ENCODE data around the gene PAX8. TPM values are rescaled to one million over a fixed set of nuclear protein-coding genes. Genes with fewer than 3 reads are reported as not detected.

The PAX8 gene
- polyA plus RNA-seq, 1 of the 3 experiments (the other 2 are of a cell fraction): 0.23 TPM

- TF ChIP-seq, protein P1, sequence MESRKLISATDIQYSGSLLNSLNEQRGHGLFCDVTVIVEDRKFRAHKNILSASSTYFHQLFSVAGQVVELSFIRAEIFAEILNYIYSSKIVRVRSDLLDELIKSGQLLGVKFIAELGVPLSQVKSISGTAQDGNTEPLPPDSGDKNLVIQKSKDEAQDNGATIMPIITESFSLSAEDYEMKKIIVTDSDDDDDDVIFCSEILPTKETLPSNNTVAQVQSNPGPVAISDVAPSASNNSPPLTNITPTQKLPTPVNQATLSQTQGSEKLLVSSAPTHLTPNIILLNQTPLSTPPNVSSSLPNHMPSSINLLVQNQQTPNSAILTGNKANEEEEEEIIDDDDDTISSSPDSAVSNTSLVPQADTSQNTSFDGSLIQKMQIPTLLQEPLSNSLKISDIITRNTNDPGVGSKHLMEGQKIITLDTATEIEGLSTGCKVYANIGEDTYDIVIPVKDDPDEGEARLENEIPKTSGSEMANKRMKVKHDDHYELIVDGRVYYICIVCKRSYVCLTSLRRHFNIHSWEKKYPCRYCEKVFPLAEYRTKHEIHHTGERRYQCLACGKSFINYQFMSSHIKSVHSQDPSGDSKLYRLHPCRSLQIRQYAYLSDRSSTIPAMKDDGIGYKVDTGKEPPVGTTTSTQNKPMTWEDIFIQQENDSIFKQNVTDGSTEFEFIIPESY (IDR thresholded peaks at IDR 0.05; ENCODE audit: borderline replicate concordance, low read depth): no peak
- TF ChIP-seq GATA2 (CRISPR knock-in tag; IDR thresholded peaks at IDR 0.05): no peak
- no peak for TF ChIP-seq MXI1 (IDR thresholded peaks at IDR 0.05; ENCODE audit: low read depth, low read length)
- TF ChIP-seq, protein P2, sequence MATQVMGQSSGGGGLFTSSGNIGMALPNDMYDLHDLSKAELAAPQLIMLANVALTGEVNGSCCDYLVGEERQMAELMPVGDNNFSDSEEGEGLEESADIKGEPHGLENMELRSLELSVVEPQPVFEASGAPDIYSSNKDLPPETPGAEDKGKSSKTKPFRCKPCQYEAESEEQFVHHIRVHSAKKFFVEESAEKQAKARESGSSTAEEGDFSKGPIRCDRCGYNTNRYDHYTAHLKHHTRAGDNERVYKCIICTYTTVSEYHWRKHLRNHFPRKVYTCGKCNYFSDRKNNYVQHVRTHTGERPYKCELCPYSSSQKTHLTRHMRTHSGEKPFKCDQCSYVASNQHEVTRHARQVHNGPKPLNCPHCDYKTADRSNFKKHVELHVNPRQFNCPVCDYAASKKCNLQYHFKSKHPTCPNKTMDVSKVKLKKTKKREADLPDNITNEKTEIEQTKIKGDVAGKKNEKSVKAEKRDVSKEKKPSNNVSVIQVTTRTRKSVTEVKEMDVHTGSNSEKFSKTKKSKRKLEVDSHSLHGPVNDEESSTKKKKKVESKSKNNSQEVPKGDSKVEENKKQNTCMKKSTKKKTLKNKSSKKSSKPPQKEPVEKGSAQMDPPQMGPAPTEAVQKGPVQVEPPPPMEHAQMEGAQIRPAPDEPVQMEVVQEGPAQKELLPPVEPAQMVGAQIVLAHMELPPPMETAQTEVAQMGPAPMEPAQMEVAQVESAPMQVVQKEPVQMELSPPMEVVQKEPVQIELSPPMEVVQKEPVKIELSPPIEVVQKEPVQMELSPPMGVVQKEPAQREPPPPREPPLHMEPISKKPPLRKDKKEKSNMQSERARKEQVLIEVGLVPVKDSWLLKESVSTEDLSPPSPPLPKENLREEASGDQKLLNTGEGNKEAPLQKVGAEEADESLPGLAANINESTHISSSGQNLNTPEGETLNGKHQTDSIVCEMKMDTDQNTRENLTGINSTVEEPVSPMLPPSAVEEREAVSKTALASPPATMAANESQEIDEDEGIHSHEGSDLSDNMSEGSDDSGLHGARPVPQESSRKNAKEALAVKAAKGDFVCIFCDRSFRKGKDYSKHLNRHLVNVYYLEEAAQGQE (IDR thresholded peaks at IDR 0.05; ENCODE audit: low read depth, low read length): no peak
- TF ChIP-seq, protein P3, sequence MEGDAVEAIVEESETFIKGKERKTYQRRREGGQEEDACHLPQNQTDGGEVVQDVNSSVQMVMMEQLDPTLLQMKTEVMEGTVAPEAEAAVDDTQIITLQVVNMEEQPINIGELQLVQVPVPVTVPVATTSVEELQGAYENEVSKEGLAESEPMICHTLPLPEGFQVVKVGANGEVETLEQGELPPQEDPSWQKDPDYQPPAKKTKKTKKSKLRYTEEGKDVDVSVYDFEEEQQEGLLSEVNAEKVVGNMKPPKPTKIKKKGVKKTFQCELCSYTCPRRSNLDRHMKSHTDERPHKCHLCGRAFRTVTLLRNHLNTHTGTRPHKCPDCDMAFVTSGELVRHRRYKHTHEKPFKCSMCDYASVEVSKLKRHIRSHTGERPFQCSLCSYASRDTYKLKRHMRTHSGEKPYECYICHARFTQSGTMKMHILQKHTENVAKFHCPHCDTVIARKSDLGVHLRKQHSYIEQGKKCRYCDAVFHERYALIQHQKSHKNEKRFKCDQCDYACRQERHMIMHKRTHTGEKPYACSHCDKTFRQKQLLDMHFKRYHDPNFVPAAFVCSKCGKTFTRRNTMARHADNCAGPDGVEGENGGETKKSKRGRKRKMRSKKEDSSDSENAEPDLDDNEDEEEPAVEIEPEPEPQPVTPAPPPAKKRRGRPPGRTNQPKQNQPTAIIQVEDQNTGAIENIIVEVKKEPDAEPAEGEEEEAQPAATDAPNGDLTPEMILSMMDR (IDR thresholded peaks at IDR 0.05): no peak
- TF ChIP-seq FOSL2 (IDR thresholded peaks at IDR 0.05; ENCODE audit: borderline replicate concordance, low read depth): no peak
- TF ChIP-seq YY1 (IDR thresholded peaks at IDR 0.05; ENCODE audit: low read depth): no peak
- TF ChIP-seq GABPA (IDR thresholded peaks at IDR 0.05; ENCODE audit: low read depth): no peak
- no peak for TF ChIP-seq TEAD4 (IDR thresholded peaks at IDR 0.05; ENCODE audit: borderline replicate concordance, insufficient read depth)
- TF ChIP-seq POLR2AphosphoS5 (IDR thresholded peaks at IDR 0.05; ENCODE audit: low read depth, low read length): no peak
These were observed 32.1 kb downstream of the PAX8 start (continued) for GRCh38 chr2:113246606-113247005.

GRCh38 chr2:113245276-113245711 lies 33.4 kb downstream of the PAX8 start:
- no peak overlapping the region for H3K4me2 ChIP-seq
- H3K9ac ChIP-seq: no peak overlapping the region
- ChIA-PET POLR2A (no interaction called here), CTCF (interaction anchor here (1.3 to 5.6 kb wide), 7 partner anchors 13 to 145 kb away, joined by 3 to 46 read pairs (median 5); no protein-coding TSS in a partner anchor)
- H3K27me3 ChIP-seq (ENCODE audit: insufficient read depth): no peaks in the 10 kb centered on the region
- no peaks in the 10 kb centered on the region for H3K79me2 ChIP-seq (ENCODE audit: insufficient read depth)
- peaks cover 11 to 14% of the 10 kb centered on the region in 2 experiments for H3K4me1 ChIP-seq (ENCODE audit: control insufficient read depth in 1 of 2, insufficient read depth in 2 of 2, low read depth in 1 of 2, low read length in 1 of 2)
- H3K27ac ChIP-seq (ENCODE audit: low read depth in 2 of 2, low read length in 1 of 2): no peak overlapping the region
- no peaks in the 10 kb centered on the region for H3K9me3 ChIP-seq
- no peak for DNase-seq
- no peak overlapping the region for H2AFZ ChIP-seq (ENCODE audit: low read depth)
- H3F3A ChIP-seq (replicated peaks; ENCODE audit: insufficient read depth): peaks cover 4% of the 10 kb centered on the region
- no peaks in the 10 kb centered on the region for H3K9me2 ChIP-seq
- no peaks in the 10 kb centered on the region for H3K36me3 ChIP-seq (replicated peaks in 1 of 2; ENCODE audit: control insufficient read depth in 1 of 2, insufficient read depth in 2 of 2, low read length in 1 of 2)
- no peak overlapping the region for H3K4me3 ChIP-seq (ENCODE audit: low read depth in 2 of 2, low read length in 1 of 2)
- 92% methylated on average over 3 of the region's 3 CpGs for WGBS (ENCODE audit: low lambda C conversion rate)
- H4K20me1 ChIP-seq (ENCODE audit: insufficient read depth): no peaks in the 10 kb centered on the region
- no peak for TF ChIP-seq RCOR1 (IDR thresholded peaks at IDR 0.05; ENCODE audit: low read length)
- no peak for TF ChIP-seq FOXM1 (IDR thresholded peaks at IDR 0.05; ENCODE audit: low read depth)
- TF ChIP-seq SMC3 (IDR thresholded peaks at IDR 0.05; ENCODE audit: low read depth, low read length): no peak
- TF ChIP-seq MEF2A (IDR thresholded peaks at IDR 0.05; ENCODE audit: borderline replicate concordance, low read depth): no peak
- TF ChIP-seq TAF1 (IDR thresholded peaks at IDR 0.05; ENCODE audit: borderline replicate concordance, low read depth, low read length): no peak
- TF ChIP-seq, protein P4, sequence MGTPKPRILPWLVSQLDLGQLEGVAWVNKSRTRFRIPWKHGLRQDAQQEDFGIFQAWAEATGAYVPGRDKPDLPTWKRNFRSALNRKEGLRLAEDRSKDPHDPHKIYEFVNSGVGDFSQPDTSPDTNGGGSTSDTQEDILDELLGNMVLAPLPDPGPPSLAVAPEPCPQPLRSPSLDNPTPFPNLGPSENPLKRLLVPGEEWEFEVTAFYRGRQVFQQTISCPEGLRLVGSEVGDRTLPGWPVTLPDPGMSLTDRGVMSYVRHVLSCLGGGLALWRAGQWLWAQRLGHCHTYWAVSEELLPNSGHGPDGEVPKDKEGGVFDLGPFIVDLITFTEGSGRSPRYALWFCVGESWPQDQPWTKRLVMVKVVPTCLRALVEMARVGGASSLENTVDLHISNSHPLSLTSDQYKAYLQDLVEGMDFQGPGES (IDR thresholded peaks at IDR 0.05; ENCODE audit: low read depth, low read length): no peak
- TF ChIP-seq, protein P3 (IDR thresholded peaks at IDR 0.05): no peak
- TF ChIP-seq FOSL2 (IDR thresholded peaks at IDR 0.05; ENCODE audit: borderline replicate concordance, low read depth): no peak
- TF ChIP-seq, protein P1 (IDR thresholded peaks at IDR 0.05; ENCODE audit: borderline replicate concordance, low read depth): no peak
